Cerebellar nuclear complex (tissue), 1 donor: Measurements from ENCODE around the gene ABCC4.

Experiments
- DNase-seq, 2 experiments: peaks; one replicate each; lab custom pipeline; 2025; lab: John Stamatoyannopoulos, UW

ABCC4 gene

DNA sequence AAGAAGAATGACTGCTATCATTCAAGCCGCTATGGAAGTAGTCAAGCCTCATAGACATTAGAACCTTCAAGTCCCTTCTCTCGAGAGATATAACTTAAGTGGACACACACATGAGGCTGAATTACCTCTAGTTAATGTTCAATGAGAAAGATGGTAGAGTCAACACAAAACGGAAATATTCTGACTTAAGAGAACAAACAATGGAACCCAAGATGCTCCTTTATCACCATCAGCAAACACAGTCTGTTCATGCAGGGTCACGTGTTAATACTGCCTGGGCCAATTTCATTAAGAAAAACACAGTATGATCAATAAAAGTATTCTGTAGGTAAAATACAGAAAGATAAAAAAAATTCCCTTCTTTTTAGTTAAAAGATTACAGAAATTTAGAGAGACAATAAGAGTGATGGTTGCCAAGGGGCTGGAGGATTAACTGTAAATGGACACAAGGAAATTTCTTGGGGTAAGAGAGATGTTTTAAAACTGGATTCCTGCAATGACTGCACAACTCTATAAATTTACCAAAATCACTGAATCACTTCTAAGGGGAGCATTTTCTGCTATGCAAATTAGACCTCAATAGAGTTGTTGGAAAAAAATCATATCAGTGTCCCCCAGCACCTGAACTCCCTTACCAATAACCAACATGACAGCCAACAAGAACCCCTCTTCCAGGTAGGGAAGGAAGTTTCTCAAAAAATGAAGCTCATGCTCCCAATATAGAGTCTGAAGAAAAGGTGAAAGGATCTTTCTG is 256.6 kb downstream of the ABCC4 start:
- no peak for DNase-seq

DNA sequence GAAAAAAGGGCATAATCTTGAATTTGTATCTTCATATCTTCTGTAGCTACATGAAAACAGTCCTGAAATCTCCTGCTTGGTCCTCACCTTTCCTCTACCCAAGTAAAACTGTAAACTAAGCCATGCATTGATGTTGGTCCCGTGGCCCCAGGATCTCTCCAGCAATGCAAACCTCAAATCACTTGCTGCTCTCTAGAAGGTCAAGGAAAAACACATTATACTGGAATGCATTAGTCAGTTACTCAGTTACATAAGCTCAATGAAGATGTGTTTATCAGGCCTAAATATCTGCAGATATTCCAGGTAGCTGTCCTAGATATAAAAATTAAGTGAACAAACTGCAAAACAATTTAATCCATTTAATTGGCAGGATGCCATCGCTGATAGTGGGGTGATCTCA is 261.8 kb downstream of the ABCC4 start:
- no peak for DNase-seq

DNA sequence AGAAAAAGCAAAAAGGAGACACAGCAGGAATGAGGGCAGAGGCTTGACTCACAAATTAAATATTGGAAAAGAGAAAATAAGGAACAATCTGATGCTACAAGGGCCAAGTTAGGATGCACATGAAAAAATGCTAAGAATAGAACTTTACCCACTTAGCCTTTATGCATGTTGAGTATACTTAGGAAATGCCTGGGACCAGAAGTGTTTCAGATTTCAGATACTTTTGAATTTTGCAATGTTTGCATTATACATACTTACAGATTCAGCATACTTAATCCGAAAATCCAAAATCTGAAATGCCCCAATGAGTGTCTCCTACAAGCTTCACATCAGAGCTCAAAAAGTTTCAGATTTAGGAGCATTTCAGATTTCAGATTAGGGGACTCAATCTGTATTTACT is 262.3 kb downstream of the ABCC4 start:
- no peak for DNase-seq

DNA sequence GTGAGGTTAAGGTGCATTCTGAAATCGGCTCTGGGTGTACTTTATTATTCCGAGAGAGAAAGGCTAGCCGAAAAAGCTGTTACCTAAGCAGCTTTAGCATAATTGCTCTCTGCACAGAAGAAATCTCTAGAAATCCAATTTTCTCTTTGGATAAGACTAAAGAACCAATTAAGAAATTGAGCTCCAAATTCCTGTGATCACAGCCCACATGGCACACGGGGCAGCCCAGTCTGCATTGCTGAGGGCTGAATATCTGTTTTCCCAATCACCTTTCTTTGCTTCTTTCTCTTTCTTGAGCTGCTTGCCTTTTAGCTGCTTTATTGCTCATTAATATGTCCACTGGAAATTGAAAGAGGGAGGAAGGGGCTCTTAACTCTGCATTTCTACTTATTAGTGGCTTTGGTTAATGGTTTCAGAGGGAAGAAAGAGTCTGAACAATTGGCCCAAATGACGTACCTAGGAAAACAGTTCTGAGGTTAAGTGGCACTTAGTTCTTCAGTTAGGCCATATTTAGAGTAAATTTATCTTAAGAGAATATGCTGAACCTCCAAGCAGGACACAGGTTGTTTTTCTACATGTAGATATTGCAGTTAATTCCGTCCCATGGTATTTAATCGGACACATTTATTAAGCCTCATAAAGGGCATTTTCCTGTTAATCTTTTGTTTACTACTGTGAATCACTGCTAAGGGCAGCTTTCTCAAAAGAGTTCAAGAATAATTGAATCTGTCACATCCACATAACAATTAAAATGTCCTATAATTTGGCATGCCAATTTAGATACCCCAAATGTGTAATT is 265.7 kb downstream of the ABCC4 start:
- DNase-seq, result no peak

DNA sequence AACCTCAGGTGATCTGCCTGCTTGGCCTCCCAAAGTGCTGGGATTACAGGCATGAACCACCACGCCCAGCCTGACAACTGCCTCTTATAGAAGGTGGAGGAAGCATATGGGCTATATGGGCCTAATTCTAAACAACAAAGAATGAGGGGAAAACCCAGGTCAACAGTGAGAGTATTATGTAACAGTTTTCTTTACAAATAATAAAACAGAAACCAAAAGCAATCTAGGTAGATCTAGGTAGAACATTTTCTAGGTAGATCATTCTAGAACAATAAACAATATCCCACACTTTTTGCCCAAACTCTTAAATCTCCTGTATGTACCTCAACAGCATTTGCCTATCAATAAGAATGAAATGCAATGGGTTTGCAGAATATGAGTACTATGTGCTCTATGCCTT is 267.4 kb downstream of the ABCC4 start:
- DNase-seq, result no peak

DNA sequence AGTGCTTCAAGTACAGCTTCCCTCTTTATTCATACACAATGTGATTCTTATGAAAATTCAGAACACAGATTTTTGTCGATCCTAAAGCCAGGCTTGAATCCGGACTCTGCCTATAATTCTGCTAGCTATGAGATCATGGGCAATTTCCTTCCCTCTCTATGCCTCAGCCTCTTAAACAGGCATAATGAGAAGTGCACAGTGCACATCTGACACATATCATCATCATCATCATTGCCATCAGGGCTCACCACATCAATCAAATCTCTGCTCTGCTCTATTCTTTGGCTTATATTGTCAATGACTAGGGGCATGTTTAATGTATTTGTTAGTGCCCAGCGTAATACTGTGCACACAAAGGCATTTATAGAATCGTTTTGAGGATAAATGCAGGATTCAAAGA is 269.1 kb downstream of the ABCC4 start:
- DNase-seq, result no peak

DNA sequence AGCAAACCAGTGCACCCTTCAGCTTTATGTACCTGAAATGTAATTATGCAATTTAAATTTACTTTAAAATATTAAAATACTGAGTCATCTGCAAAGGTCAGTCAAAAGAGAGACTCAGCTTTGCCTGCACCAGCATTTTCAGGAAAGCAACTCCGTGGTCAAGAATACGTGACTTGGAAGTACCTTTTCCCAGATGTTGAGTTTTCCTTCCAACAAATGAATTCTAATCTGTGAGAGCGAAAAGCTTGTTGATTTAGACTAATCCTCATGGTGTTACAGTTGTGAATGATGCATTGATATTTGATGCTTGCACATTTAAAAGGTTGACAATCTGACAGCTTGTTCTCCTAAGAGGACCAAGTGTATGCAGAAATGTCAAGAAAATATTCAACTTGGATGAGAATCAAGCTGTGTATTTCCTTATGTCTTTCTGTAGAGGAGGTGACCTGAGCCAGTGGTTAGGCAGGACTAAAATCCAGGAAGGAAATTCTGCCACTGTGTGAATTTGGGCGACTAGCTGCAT is 270.4 kb downstream of the ABCC4 start:
- no peak for DNase-seq

DNA sequence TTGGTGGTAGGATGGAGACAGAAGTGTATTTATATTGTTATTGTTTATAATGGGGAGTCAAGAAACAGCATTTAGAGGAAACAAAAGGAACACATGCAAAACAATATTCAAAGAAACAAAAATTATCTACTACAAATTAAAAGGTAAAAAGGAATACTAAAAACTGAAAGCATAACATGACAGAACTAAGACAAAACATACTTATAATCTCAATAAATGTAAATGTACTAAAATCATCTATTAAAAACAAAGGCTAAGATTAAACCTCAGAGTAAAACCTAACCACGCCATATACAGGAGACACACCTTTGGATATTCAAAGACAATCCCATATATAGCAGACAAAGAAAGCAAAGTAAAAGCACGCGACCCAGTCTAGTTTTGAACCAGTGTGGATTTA is 273.6 kb downstream of the ABCC4 start:
- no peak for DNase-seq

DNA sequence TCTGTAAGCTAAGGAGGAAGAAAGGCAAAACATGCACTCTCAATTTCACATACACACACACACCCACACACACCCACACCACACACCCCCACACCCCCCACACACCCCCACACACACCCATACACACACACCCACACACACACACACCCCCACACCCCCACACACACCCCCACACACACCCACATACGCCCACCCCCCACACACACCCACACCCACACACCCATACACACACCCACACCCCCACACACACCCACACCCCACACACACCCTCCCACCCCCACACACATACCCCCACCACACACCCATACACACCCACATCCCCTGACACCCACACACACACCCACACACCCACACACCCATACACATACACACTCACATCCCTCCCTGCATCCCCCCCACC is 276.1 kb downstream of the ABCC4 start:
- DNase-seq, result no peak

DNA sequence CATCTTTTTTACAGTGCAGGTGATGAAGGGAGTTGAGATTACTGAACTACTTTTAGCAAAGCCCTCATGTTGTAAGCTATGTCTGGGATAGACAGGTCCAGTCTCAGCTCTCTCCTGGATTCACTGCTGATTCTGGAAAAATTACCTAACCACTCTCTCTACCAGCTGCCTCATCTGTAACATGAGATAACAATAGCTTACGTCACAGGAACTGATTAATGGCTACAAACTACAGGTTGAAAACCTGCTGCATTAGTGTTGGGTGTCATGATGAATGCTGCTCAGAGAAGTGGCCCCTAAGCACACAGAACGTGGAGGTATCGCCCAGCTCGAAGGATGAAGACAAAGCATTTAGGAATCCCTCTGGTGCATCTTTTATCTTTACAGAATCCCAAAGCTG is 277.8 kb downstream of the ABCC4 start:
- no peak for DNase-seq

DNA sequence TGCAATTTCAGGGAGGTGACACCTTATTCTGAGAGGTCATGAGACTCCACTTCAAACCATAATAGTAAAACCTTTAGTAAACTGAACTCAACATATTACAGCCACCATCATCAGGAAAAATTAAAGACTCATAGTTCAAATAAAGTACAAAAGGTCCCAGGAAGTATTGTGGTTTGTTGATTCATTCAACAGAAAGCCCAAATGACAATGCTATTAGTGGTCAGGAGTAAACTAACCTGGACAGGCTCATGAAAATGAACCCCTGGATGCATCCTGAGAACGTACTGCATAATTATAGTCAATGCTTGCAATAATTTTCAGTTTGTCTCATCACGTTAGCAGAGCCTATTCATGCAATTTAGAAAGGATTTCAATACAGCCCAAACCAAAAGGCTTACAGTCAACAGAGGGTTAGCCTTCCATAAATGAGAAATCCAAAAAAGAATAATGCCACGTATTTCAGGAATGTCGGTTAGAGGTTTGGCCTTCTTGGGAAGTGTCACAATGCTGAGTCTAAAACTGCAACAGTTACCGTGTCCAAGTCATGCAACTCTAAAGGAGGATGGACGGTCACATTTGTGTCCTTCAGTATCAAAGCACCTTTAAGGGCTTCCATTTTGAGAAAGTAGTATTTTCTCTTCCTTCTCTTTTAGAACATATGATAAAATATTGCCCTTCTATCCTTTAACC is 280.8 kb downstream of the ABCC4 start:
- DNase-seq, result no peak

DNA sequence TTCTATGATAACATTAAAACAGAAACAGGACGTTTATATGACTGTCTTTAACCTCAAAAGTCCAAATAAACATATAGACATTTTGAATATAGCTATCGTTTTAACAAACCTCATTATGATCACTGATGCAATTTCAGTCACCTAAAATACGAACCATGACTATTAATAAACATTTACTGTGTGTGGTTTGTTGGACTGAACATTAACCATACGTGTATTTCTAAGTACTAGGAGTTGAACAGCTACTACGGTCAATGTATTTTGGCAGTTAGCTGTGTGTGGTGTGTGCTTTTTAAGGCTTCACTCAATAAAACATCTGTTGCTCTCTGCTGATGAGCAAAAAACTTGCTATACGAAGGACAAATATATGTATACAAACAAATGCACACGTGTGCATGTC is 281.4 kb downstream of the ABCC4 start:
- no peak for DNase-seq

DNA sequence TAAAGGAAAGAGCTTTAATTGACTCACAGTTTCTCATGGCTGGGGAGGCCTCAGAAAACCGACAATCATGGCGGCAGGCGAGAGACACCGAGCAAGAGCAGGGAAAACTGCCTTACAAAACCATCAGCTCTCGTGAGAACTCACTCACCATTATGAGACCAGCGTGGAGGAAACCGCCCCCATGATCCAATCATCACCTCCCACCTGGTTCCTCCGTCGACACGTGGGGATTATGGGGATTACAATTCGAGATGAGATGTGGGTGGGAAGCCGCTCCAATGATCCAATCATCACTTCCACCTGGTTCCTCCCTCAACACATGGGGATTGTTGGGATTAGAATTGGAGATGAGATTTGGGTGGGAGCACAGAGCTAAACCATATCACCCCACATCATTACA is 293.9 kb downstream of the ABCC4 start:
- no peak for DNase-seq

DNA sequence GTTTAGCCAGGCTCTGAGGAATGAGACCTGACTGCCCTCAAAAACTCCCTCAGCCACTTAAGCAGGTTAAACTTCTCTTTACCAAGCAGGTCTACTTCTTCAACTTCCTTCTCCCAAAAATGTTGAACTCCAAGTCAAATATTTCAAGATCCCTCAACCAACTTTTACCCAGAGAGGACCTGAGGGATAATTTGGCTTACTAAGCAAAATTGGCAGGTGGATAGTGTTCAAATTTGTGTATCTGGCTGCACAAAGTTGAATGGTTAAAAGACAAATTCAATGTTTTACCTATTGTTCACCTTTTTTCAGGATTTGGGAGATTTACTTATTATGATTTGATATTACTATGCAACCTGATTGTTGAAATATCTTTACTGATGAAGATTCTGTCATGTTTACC is 296.0 kb downstream of the ABCC4 start:
- DNase-seq, result no peak

DNA sequence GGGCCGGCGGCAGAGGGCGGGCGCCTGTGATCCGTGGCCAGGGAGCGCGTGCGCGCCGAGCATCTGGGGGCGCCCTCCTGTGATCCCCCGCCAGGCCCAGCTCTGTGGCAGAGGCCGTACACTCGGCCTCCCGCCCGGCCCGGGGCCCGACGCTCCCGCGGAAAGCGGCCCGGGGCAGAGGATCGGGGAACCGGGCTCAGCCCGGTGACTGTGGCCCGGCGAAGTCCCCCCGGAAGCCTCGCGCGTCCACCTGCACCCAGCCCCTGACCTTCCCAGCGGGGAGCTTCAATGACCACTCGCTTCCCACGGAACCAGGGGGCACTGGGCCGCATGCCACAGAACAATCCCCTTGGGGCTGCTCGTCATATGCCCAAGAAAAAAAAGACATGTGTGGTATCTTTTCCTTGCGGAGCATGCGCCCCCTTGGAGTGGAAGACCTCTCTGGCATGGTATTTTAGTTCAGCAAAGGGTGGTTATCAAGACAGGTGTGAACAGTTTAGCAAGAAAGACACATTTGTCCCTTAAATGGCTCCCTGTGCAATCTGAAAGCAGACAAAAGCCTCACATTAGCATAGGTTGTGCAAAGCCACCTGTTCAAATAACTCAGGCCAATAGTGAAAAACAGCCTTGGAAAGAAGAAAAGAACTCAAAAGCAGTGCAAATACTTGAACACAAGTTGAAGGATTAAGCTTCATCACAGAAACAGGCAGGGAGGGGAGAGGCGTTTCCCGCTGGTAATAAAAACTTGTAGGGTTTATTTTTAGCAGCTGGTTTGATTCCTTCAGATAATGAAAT is 298.0 kb downstream of the ABCC4 start:
- DNase-seq, result no peak

DNA sequence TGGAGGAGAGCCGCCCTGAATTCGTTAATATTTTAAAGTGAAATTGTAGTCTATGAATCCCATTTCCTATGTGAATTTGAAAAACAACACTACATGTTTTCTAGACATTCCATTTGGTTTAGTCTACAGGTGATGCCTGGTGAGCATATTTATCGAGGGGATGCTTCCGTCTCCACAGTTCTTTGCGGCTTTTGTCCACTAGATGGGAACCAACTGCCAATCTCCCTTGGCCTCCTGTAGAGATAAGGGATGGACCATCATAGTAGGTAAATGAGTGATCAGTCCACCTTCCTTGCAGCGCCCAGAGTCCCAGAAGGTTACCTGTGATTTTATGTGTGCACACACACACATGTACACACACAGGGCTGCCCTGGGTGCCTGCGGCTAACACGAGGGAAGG is 299.1 kb downstream of the ABCC4 start:
- no peak for DNase-seq

DNA sequence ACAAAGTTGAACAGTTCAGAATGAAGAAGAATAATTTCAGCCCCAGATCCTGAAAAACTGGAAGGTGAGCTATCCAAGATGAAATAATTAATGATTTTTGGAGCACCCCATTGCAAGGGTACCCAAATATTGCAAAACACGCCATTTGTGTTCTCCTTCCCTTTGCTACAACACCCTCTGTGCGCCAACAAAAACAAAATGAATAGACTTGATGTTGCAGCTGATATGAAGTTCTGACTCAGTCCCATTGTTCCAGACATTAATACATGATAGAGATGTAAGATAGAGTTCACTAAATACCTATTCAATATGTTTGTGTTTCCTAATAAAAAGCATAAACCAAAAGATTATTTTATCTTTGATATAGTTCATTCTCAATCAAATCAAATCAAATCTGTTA is 301.4 kb downstream of the ABCC4 start:
- no peak for DNase-seq

DNA sequence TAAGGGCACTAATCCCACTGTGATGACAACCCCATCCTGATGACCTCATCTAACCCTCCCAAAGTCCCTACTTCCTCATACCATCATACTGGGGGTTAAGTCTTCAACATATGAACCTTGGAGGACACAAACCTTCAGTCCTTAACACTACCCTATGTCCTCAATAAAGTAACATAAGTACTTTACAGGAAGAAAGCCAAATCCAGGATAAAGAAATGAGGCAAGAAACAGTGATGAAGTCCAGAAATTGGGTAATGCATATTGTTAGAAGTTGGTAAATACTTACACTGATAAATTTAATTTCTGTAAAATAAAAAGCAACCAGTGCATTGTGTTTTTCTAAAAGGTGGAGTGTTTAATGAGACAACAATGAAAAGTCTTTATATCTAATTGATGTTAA is 304.1 kb downstream of the ABCC4 start:
- DNase-seq, result no peak

DNA sequence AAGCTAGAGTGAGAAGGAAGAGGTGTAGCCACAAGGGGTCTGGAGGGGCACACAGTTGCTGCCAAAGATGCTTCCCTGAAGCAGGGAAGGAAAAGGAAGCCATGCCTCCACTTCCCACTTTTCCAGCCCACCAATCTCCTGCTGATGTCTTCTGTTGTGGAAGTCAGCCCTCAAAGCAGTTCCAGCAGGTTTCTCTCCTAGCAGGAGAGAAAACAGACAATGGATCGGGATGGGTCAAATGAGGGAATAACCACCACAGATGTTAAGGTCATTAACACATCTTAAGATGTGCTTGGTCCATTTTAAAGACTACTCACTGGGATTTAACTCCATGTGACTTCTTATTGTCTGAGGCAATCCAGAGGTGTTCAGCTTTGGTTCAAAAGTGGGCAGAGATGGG is 304.8 kb downstream of the ABCC4 start:
- no peak for DNase-seq

DNA sequence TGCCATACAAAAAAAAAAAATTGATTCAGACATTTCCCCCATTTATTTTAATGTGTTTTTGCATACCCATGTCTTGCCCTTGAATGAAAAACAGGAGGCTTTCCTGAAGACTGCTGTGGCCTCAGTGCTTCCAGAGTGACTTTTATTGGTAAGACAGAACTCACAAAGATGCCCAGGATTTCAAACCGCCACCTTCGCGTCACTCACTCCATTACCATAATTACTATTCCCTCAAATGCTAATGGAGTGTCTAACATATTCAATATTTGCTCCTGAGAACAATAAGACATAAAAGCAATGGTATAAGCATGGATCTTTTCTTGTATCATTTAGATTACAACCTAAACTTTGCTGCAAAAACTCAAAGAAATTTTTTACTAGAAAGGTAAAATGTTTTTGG is 306.7 kb downstream of the ABCC4 start:
- no peak for DNase-seq

DNA sequence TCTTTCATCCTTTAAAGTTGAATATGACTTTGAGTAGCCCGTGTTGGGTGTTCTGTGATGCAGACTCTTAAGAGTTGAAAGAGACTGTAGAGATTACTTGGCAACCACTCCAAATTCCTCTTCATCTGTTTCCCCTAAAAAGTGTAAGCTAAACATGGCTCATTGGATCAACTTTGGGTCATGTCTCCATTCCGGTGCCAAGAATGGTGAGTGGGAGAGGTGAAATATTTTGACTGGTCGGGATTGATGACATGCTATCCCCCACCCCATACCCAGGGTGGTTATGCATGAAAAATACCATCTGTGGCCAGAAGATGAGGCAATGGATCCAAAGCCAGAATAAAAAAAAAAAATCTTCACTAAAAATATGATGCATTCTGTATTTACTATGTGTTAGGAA is 307.6 kb downstream of the ABCC4 start:
- DNase-seq, result no peak
